CD14-positive monocyte (primary cell): ENCODE results near the gene ZSCAN22. TPM values are rescaled to one million over a fixed set of nuclear protein-coding genes. Genes with fewer than 3 reads are reported as not detected.

Experiments used
- DNase-seq, 3 donors: peaks; one replicate each; pipeline ENCODE4 v3.0.0-alpha.2; 2011 to 2022
- H2AFZ ChIP-seq: 2 replicates; pipeline ENCODE4 v1.6.0; 2012; ENCODE audit warnings: mild to moderate bottlenecking, low read depth, low read length, inconsistent platforms; ENCODE audit not compliant: insufficient read depth, poor library complexity, severe bottlenecking
- H3K27ac ChIP-seq, 2 donors: 1 replicate in 1 of 2; 2 replicates in 1 of 2; pipeline ENCODE4 v1.5.1; 2012 to 2013; ENCODE audit warnings: low read length in 2 of 2, control low read depth in 1 of 2, inconsistent platforms in 1 of 2, low read depth in 1 of 2, mild to moderate bottlenecking in 1 of 2
- H3K27me3 ChIP-seq, 2 donors: one replicate each; pipeline versions ENCODE4 v1.6.0 to v1.6.1; 2011 to 2013; ENCODE audit warnings: low read length in 2 of 2; ENCODE audit not compliant: control insufficient read depth in 2 of 2, insufficient read depth in 2 of 2
- H3K36me3 ChIP-seq, 2 donors: replicated peaks in 1 of 2; 1 replicate in 1 of 2; 2 replicates in 1 of 2; pipeline versions ENCODE4 v1.5.1 to v1.6.1; 2012 to 2013; ENCODE audit warnings: low read length in 2 of 2, control low read depth in 1 of 2, inconsistent platforms in 1 of 2, mild to moderate bottlenecking in 1 of 2; ENCODE audit not compliant: insufficient read depth in 2 of 2, control insufficient read depth in 1 of 2
- H3K4me1 ChIP-seq, 2 donors: 1 replicate in 1 of 2; 2 replicates in 1 of 2; pipeline versions ENCODE4 v1.5.1 to v1.6.1; 2012 to 2013; ENCODE audit warnings: low read length in 2 of 2, control low read depth in 1 of 2, inconsistent platforms in 1 of 2, mild to moderate bottlenecking in 1 of 2, moderate library complexity in 1 of 2; ENCODE audit not compliant: insufficient read depth in 2 of 2, control insufficient read depth in 1 of 2
- H3K4me2 ChIP-seq: replicated peaks from 2 replicates; pipeline ENCODE3; 2012; ENCODE audit warnings: low read length, moderate library complexity, mild to moderate bottlenecking; ENCODE audit not compliant: poor library complexity, severe bottlenecking; ENCODE audit errors: extremely low read depth
- H3K4me3 ChIP-seq, 3 experiments: fragments of 200-600 bp in 1 of 3; sonication (generic) in 1 of 3; replicated peaks in 1 of 3; 1 replicate in 2 of 3; 2 replicates in 1 of 3; pipeline ENCODE4 v1.5.1; 2011 to 2013; ENCODE audit warnings: low read length in 3 of 3, mild to moderate bottlenecking in 3 of 3, control low read depth in 2 of 3, low read depth in 2 of 3, inconsistent platforms in 1 of 3, moderate library complexity in 1 of 3
- H3K79me2 ChIP-seq: 2 replicates; pipeline ENCODE4 v1.6.0; 2012; ENCODE audit warnings: mild to moderate bottlenecking, control low read depth, inconsistent platforms, low read length, moderate library complexity; ENCODE audit not compliant: insufficient read depth
- H3K9ac ChIP-seq: 2 replicates; pipeline ENCODE4 v1.6.0; 2017; ENCODE audit warnings: low read length, mild to moderate bottlenecking; ENCODE audit not compliant: insufficient read depth, poor library complexity, severe bottlenecking
- H3K9me3 ChIP-seq, 2 donors: replicated peaks in 1 of 2; 1 replicate in 1 of 2; 2 replicates in 1 of 2; pipeline versions ENCODE4 v1.5.1 to v1.6.1; 2012 to 2013; ENCODE audit warnings: low read length in 2 of 2, control low read depth in 1 of 2; ENCODE audit not compliant: control insufficient read depth in 1 of 2, insufficient read depth in 1 of 2
- H4K20me1 ChIP-seq: 2 replicates; pipeline ENCODE4 v1.6.0; 2012; ENCODE audit warnings: mild to moderate bottlenecking, low read length, control low read depth, moderate library complexity; ENCODE audit not compliant: insufficient read depth
- H3K27ac Mint-ChIP-seq, 7 donors: one replicate each; pipeline ENCODE4 v1.8.0; 2020; ENCODE audit warnings: mild to moderate bottlenecking in 7 of 7, mixed read lengths in 7 of 7, moderate library complexity in 6 of 7, inconsistent platforms in 2 of 7
- H3K27me3 Mint-ChIP-seq, 3 donors: one replicate each; pipeline ENCODE4 v1.8.0; 2021 to 2022; ENCODE audit warnings: low read depth in 3 of 3, mild to moderate bottlenecking in 3 of 3, mixed read lengths in 3 of 3, moderate library complexity in 3 of 3, inconsistent platforms in 1 of 3
- H3K36me3 Mint-ChIP-seq, 2 donors: one replicate each; pipeline ENCODE4 v1.8.0; 2020; ENCODE audit warnings: mixed read lengths in 2 of 2, inconsistent platforms in 1 of 2, mild to moderate bottlenecking in 1 of 2
- H3K4me1 Mint-ChIP-seq: one replicate; pipeline ENCODE4 v1.8.0; 2020; ENCODE audit warnings: mild to moderate bottlenecking, mixed read lengths
- H3K4me3 Mint-ChIP-seq, 2 donors: one replicate each; pipeline ENCODE4 v1.8.0; 2020; ENCODE audit warnings: mild to moderate bottlenecking in 2 of 2, mixed read lengths in 2 of 2, moderate library complexity in 1 of 2
- H3K9me3 Mint-ChIP-seq, 7 donors: one replicate each; pipeline ENCODE4 v1.8.0; 2020 to 2022; ENCODE audit warnings: mixed read lengths in 7 of 7, mild to moderate bottlenecking in 6 of 7, moderate library complexity in 6 of 7, inconsistent platforms in 2 of 7
- CTCF ChIP-seq: fragments of 200-600 bp; IDR thresholded peaks from one replicate; pipeline ENCODE4 v1.8.0; 2022; ENCODE audit warnings: antibody characterized with exemption, mild to moderate bottlenecking
- WGBS: methylation state at CpG from one replicate; pipeline ENCODE4 v1.1.5; 2013; ENCODE audit warnings: missing lambda C conversion rate; ENCODE audit not compliant: insufficient coverage; 5-methylcytosine and 5-hydroxymethylcytosine counted together
- intact Hi-C, 2 donors: fragments of 100-400 bp; cut with micrococcal nuclease; formaldehyde crosslinking; loops; one replicate each; pipeline versions ENCODE4 v1.15.0 to v1.15.1; 2023
- polyA plus RNA-seq, 3 donors: library from polyadenylated mRNA; depleted of rRNA in 1 of 3; unstranded in 2 of 3; stranded (reverse) in 1 of 3; fragments of 300-500 nt in 2 of 3; fragments of >200 nt in 1 of 3; fragmentation: Illumina TruSeq in 2 of 3; gene quantifications; 1 replicate in 2 of 3; 2 replicates in 1 of 3; pipeline ENCODE4 v1.2.3, GENCODE V29; 2012 to 2021

ZSCAN22 gene
- polyA plus RNA-seq, 3 donors, result 0.58 to 1.2 (median 0.99) TPM

GRCh38 chr19:58277748-58278540 lies 48.9 kb upstream of the ZSCAN22 start:
- Histone ChIP-seq H3K27ac (peak overlapping the region; percentile 75 to 87), H3K4me3 (peak overlapping the region; percentile 67 to 91 (median 89)), H3K9ac (peak overlapping the region; percentile 86), H3K9me3 (peaks cover 43 to 64% of the 10 kb centered on the region in 2 donors), H3K79me2 (peaks cover 16% of the 10 kb centered on the region), H3K4me2 (peak overlapping the region; percentile 96), H3K27me3 (no peaks in the 10 kb centered on the region), H4K20me1 (no peaks in the 10 kb centered on the region), H3K36me3 (no peaks in the 10 kb centered on the region), H3K4me1 (peaks cover 15 to 25% of the 10 kb centered on the region in 2 donors), H2AFZ (peak overlapping the region; percentile 100)
- DNase-seq, result peak in 1 of 3 donors; percentile 21
- WGBS, result 2% methylated on average over 10 of the region's 25 CpGs
- Mint-ChIP-seq H3K36me3 (peaks cover 29 to 31% of the 10 kb centered on the region in 2 donors), H3K27me3 (peaks cover 0 to 3% (median 2%) of the 10 kb centered on the region in 3 donors), H3K27ac (peak overlapping the region; percentile 86 to 95 (median 93)), H3K4me3 (peak overlapping the region; percentile 92 to 95), H3K4me1 (peaks cover 20% of the 10 kb centered on the region), H3K9me3 (peaks cover 37 to 86% (median 66%) of the 10 kb centered on the region in 7 donors)
- TF ChIP-seq CTCF, result no peak
- intact Hi-C loops, result loop anchor here in 1 of 2 donors (1.0 to 5.0 kb wide), 2 partner anchors 48 to 96 kb away; partner anchors contain the start of genes ZNF274 and ZSCAN22

GRCh38 chr19:58278541-58279041 lies 48.2 kb upstream of the ZSCAN22 start, which contains the start of gene ZNF8:
Gene ZNF8 (plus strand): TSS chr19:58278955. CDS start chr19:58279082, 127 bp downstream.
- no peaks in the 10 kb centered on the region for H3K36me3 ChIP-seq
- H2AFZ ChIP-seq, result peak within 1 kb of the TSS; percentile 100
- H3K36me3 Mint-ChIP-seq, result peaks cover 35% of the 10 kb centered on the region in 2 donors
- peaks cover 42 to 64% of the 10 kb centered on the region in 2 donors for H3K9me3 ChIP-seq
- peak within 1 kb of the TSS; percentile 86 for H3K9ac ChIP-seq
- intact Hi-C loops, result loop anchor here in 1 of 2 donors (1.0 to 5.0 kb wide), 2 partner anchors 48 to 96 kb away; partner anchors contain the start of genes ZNF274 and ZSCAN22
- H3K27me3 ChIP-seq, result no peaks in the 10 kb centered on the region
- H3K4me2 ChIP-seq, result peak within 1 kb of the TSS; percentile 96
- H3K4me1 Mint-ChIP-seq, result peaks cover 20% of the 10 kb centered on the region
- TF ChIP-seq CTCF, result no peak
- peak within 1 kb of the TSS; percentile 92 to 95 for H3K4me3 Mint-ChIP-seq
- H3K27ac ChIP-seq, result peak within 1 kb of the TSS; percentile 75 to 87
- H3K9me3 Mint-ChIP-seq, result peaks cover 39 to 86% (median 67%) of the 10 kb centered on the region in 7 donors
- peaks cover 0 to 2% (median 2%) of the 10 kb centered on the region in 3 donors for H3K27me3 Mint-ChIP-seq
- DNase-seq, result peak; percentile 94 to 98 (median 96)
- H3K4me3 ChIP-seq, result peak within 1 kb of the TSS; percentile 67 to 91 (median 89)
- WGBS, result under 1% methylated on average over 42 of the region's 42 CpGs
- H4K20me1 ChIP-seq, result no peaks in the 10 kb centered on the region
- H3K4me1 ChIP-seq, result peaks cover 15 to 25% of the 10 kb centered on the region in 2 donors
- peaks cover 16% of the 10 kb centered on the region for H3K79me2 ChIP-seq
- peak within 1 kb of the TSS; percentile 86 to 95 (median 94) for H3K27ac Mint-ChIP-seq
